Medulla oblongata (tissue), 1 donor: ENCODE results near the gene RIMBP2.

Experiments
- DNase-seq: peaks from one replicate; pipeline ENCODE4 v3.0.0-alpha.2; 2015; ENCODE audit errors: extremely low spot score

Gene RIMBP2

GRCh38 chr12:130374083-130374482 lies 342.0 kb downstream of the RIMBP2 start:
- DNase-seq, result no peak

DNA sequence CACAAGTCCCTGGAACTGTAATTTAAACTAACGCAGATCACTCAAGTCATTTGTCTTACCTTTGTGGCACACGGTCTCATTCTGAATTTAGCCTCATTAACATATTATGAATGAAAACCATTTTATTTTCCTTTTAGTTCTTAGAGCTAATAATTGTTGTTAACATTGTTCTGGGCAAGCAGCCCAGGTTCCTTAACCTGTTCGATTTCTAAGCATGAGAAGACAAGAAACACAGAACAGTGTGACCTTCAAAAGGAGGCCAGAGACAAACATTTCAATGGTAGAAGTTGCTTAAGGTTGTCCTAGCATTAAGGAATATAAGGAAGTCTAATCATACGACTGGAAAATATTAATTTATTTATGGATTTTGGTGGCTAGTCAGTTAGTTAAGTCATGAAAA lies 343.2 kb downstream of the RIMBP2 start:
- no peak for DNase-seq

DNA sequence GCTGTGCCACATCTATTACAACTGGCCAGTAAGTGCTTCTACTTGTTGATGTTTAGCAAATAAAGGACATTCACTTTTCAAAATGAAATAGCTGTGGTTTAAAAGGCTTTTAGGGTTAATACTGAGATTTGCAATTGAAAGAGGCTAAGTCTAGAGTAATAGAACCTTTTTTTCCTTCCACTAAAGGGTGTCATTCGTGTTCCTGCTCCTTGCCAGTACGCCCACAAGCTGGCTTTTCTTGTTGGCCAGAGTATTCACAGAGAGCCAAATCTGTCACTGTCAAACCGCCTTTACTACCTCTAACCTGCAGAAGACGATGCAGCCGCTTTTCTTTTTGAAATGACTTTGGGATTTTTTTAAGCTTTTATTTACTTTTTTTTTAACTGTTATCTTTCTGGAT lies 344.8 kb downstream of the RIMBP2 start:
- DNase-seq, result no peak

DNA sequence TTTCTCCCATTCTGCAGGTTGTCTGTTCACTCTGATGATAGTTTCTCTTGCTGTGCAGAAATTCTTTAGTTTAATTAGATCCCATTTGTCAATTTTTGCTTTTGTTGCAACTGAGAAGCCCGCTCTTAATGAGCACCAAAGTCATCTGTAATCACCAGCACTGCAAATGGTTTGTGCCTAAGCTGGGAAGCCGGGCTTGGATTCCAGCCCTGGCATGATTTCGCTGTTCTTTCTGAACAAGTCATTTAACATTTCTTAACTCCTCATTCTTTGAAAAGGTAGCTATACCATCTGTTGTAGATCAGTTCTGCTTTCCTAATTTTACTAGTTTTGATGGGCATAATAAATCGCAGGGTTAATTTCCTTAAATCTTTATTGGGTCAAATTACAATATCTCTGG lies 346.3 kb downstream of the RIMBP2 start:
- no peak for DNase-seq

DNA sequence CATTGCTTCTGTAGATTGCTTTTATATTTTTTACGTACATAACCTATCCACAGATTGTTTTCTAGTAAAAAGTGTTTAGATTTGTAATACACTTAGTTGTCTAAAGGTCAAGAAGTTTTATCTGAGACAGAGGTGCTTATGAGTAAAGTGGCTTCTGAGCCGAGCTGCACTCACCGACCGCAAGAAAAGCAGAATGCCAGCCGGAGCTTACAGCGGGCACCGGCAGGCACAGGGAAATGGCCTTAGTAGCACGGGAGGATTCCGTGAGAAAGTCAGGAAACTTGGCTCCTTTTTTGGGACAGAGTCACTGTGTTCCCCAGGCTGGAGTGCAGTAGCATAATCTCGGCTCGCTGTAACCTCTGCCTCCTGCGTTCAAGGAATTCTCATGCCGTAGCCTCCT lies 348.6 kb downstream of the RIMBP2 start:
- DNase-seq, result no peak

DNA sequence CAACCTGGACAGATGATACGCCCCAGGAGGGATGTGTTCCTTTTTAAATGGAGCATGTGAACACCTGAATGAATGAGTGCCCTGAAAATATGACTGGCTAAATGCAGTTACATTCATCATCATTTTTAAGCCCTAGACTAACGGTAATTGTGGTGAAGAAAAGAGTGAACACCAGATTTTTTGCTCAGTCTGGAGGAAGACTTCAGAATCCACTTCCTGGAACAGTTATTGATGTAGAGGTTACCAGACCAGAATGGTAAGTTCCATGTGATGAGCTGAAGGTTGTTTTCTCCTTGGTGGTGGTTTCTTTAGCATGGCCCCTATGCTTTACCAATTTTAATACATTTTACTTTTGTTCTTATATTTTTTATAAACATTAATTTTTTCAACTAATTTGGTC lies 349.1 kb downstream of the RIMBP2 start:
- no peak for DNase-seq

DNA sequence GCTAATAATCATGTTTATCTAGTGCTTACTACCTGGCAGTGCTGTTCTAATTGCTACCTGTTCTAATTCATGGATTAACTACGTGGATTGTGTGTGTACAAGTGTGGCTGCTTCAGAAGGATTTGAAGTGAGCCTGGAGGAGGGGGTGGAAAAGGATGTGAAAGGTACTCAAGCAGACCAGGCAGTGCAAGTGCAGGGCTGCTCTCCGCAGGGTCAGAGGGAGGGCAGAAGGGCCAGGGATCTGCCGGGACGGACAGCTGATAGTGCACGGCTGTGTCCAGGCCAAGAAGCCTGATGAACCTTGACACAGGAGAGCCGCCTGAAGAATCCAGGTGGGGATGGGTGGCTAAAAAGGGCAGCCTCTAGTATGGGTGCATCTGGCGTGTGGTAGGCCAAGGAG lies 349.9 kb downstream of the RIMBP2 start:
- no peak for DNase-seq

- no peak for DNase-seq
Observed at GRCh38 chr12:130364578-130364977, 351.5 kb downstream of the RIMBP2 start.

- no peak for DNase-seq
Observed at GRCh38 chr12:130362060-130362459, 354.0 kb downstream of the RIMBP2 start.

GRCh38 chr12:130357729-130358330 lies 358.3 kb downstream of the RIMBP2 start:
- no peak for DNase-seq

DNA sequence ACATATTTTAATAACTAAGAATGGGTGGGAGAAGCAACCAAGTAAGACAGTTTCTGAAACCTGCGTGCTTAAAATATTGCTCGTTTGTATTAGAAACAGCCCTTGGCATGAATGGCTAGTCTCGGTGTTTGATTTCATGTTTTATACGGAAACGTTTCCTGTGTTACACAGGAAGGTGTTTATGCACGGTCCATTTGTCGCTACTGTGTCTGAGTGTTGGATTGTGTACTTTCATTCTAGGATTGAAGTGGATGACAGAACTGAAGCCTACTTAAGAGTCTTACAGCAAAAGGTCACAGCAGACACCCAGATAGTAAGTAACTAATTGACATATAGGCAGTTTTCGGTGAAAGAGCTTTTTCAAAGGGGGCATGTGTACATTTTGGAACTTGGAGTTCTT lies 358.9 kb downstream of the RIMBP2 start:
- no peak for DNase-seq

GRCh38 chr12:130356222-130356621 lies 359.9 kb downstream of the RIMBP2 start:
- DNase-seq, result no peak

DNA sequence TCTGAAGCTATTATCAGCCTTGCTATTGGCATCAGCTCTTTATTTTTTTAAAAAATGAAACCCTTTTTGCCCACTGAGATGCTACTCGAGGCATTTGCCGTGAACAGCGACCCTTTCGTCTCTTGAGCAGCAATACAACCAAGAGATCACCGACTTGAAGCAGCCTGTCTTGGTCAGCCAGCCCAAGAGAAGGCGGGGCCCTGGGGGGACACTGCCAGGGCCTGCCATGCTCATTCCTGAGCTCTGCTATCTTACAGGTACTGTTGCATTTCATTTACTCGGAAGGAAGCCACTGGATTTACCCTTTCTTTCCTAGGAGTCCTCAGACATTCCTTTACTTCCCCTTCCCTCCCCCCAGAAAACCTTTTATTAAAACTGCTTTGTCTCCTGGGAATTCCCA lies 361.7 kb downstream of the RIMBP2 start:
- DNase-seq, result no peak

- no peak for DNase-seq
Observed at GRCh38 chr12:130353081-130353480, 363.0 kb downstream of the RIMBP2 start.

- DNase-seq, result no peak
Observed at GRCh38 chr12:130351326-130351725, 364.8 kb downstream of the RIMBP2 start.

DNA sequence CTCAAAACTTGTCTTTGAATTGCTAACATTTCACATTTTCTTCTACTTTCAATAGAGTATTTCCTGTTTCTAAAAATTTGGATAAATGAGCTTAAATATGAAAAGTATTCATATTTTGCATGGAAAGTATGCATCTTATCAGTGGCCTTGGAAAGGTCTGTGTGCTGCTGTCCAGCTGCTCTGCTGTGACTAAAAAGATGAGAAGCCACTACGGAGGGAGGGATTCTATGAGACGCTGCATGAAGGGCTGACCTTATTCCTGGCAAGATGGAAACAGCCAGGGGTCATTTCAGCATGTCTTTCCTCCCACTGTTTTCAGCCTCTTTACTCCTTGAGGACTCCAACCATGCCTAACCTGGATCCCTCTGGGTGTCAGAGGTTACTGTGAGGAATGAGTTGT lies 365.4 kb downstream of the RIMBP2 start:
- DNase-seq, result no peak

- no peak for DNase-seq
Observed at GRCh38 chr12:130347588-130347987, 368.5 kb downstream of the RIMBP2 start.
